Mesothelial cell of epicardium (in vitro differentiated cells): ENCODE measurements around the gene SALL2. TPM values are rescaled to one million over a fixed set of nuclear protein-coding genes. Genes with fewer than 3 reads are reported as not detected.

ENCODE experiments used
- DNase-seq, 2 experiments: peaks; one replicate each; pipeline ENCODE4 v3.0.0; 2021; ENCODE audit warnings: low spot score in 2 of 2; ENCODE audit not compliant: unreplicated experiment in 2 of 2
- H3K27ac Mint-ChIP-seq: 2 replicates; pipeline ENCODE4 v1.8.0; 2021; ENCODE audit warnings: mixed read lengths
- H3K27me3 Mint-ChIP-seq: 2 replicates; pipeline ENCODE4 v1.8.0; 2021; ENCODE audit warnings: low read depth, mixed read lengths
- H3K36me3 Mint-ChIP-seq: 2 replicates; pipeline ENCODE4 v1.8.0; 2021; ENCODE audit warnings: mixed read lengths
- H3K4me1 Mint-ChIP-seq: 2 replicates; pipeline ENCODE4 v1.8.0; 2021; ENCODE audit warnings: mixed read lengths
- H3K4me3 Mint-ChIP-seq: 2 replicates; pipeline ENCODE4 v1.8.0; 2021; ENCODE audit warnings: mild to moderate bottlenecking, moderate library complexity, mixed read lengths
- H3K9me3 Mint-ChIP-seq: 2 replicates; pipeline ENCODE4 v1.8.0; 2021; ENCODE audit warnings: mixed read lengths
- total RNA-seq: library from RNA; stranded (reverse); gene quantifications from 3 replicates; pipeline ENCODE4 v1.2.1, GENCODE V29; 2021
- TF ChIP-seq, protein P1 (sequence below): fragments of 200-600 bp; sonication (generic); IDR thresholded peaks from one replicate; pipeline ENCODE4 v1.5.0; 2021; ENCODE audit warnings: antibody characterized with exemption; ENCODE audit not compliant: unreplicated experiment

SALL2 gene
- total RNA-seq, result 44.6 to 45.2 TPM (median 45.2 TPM) in 3 replicates

DNA sequence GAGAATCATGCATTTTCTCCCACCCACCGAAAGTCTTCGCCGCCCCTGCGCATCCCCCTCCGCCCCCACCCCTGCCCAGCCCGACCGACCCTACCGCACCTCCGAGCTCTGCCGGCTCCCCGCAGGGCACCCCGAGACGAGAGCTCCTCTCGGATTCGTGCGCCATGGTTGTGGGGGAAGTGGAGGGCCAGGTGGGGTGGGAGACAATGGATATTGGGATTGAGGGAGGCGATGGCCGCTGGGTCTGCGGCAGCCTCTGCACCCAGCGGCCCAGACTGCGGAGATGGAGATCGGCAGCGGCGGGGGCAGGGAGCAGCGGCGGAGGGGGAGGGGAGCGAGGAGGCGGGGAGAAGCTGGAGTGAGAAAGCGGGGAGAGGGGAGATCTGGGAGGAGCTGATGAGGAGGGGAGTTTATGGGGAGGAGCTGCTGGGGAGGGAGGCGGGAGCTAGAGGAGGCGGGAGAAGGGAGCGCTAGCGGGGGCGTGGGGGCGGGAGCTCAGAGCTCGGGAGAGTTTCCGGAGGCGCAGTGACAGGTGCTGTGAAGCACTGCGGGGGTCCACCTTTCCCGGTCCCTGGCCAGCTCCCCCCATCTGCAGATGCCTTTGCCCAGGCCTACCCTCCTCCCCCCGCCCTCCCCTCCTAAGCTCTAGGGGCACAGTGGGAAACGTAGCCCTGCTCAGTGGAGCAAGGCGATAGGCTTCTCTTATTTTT, at the start of gene SALL2:
Gene SALL2 (minus strand): TSS at position 385 of the 710 bp plus-strand sequence. CDS start 219 bp downstream, at position 166.
- peaks cover 25% of the 10 kb centered on the region for H3K36me3 Mint-ChIP-seq
- H3K9me3 Mint-ChIP-seq, result no peaks in the 10 kb centered on the region
- peak within 1 kb of the TSS; percentile 90 for H3K27ac Mint-ChIP-seq
- no peaks in the 10 kb centered on the region for H3K27me3 Mint-ChIP-seq
- H3K4me3 Mint-ChIP-seq, result peak within 1 kb of the TSS; percentile 80
- H3K4me1 Mint-ChIP-seq, result peaks cover 33% of the 10 kb centered on the region
- TF ChIP-seq, protein P1, sequence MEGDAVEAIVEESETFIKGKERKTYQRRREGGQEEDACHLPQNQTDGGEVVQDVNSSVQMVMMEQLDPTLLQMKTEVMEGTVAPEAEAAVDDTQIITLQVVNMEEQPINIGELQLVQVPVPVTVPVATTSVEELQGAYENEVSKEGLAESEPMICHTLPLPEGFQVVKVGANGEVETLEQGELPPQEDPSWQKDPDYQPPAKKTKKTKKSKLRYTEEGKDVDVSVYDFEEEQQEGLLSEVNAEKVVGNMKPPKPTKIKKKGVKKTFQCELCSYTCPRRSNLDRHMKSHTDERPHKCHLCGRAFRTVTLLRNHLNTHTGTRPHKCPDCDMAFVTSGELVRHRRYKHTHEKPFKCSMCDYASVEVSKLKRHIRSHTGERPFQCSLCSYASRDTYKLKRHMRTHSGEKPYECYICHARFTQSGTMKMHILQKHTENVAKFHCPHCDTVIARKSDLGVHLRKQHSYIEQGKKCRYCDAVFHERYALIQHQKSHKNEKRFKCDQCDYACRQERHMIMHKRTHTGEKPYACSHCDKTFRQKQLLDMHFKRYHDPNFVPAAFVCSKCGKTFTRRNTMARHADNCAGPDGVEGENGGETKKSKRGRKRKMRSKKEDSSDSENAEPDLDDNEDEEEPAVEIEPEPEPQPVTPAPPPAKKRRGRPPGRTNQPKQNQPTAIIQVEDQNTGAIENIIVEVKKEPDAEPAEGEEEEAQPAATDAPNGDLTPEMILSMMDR, result no peak
- DNase-seq, result peak; percentile 75 to 80

DNA sequence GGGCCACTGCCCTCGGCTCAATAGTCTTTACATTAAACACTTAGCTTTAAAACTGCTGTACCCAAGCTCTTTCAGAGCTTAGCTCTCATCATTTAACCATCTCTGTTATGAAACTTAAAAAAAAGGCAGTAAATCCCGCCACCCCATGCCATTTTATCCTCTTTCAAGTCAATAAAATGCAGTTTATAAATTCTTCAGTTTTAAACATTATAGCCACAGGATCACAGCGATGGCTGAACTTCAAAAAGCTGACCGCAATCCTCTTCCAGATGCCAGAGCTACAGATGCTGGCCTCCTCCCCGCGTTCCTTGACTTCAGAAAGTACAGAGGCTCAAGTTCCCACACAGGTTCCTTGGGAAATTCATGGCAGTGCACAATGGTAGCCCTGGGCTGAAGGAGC, 49.5 kb upstream of the SALL2 start:
- H3K4me3 Mint-ChIP-seq, result no peak overlapping the region
- H3K36me3 Mint-ChIP-seq, result no peaks in the 10 kb centered on the region
- no peaks in the 10 kb centered on the region for H3K4me1 Mint-ChIP-seq
- TF ChIP-seq, protein P1, result no peak
- DNase-seq, result no peak
- peaks cover 23% of the 10 kb centered on the region for H3K27me3 Mint-ChIP-seq
- H3K27ac Mint-ChIP-seq, result no peak overlapping the region
- H3K9me3 Mint-ChIP-seq, result peaks cover 8% of the 10 kb centered on the region

DNA sequence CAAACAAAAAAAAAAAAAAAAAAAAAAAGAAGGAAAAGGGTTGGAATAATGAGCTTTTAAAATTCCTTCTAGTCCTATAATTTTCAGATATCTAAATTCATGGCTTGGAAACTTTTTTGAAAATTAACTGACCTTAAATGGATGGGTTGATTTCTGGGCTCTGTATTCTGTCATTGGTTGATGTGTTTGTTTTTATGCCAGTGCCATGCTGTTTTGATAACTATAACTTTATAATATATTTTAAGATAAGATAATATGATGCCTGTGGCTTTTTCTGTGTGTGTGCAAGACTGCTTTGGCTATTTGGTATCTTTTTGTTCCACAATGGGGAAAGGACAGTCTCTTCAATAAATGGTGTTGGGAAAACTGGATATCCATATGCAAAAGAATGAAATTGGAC, 46.5 kb upstream of the SALL2 start:
- Mint-ChIP-seq H3K36me3 (no peaks in the 10 kb centered on the region), H3K4me3 (no peak overlapping the region), H3K27ac (no peak overlapping the region), H3K27me3 (peaks cover 12% of the 10 kb centered on the region), H3K9me3 (peaks cover 8% of the 10 kb centered on the region), H3K4me1 (no peaks in the 10 kb centered on the region)
- TF ChIP-seq, protein P1, result no peak
- DNase-seq, result no peak

DNA sequence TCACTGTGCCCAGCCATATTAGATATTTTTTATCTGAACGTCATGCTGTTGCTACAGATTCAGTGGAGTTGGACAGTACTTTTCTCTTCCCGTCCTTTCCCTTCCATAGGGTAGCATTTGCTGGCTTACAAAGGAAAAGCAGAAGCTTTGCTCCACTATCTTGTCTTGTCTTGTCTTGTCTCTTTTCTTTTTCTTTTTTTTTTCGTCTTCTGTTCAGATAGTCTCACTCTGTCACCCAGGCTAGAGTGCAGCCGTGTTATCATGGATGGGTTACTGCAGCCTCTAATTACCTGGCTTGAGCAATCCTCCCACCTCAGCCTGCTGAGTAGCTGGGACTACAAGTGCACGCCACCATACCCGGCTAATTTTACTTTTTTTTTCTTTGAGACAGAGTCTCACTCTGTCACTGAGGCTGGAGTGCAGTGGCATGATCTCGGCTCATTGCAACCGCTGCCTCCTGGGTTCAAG, 32.6 kb upstream of the SALL2 start:
- Mint-ChIP-seq H3K36me3 (no peaks in the 10 kb centered on the region), H3K9me3 (no peaks in the 10 kb centered on the region), H3K4me1 (peaks cover 17% of the 10 kb centered on the region), H3K4me3 (peak overlapping the region; percentile 24), H3K27me3 (no peaks in the 10 kb centered on the region), H3K27ac (peak overlapping the region; percentile 84)
- TF ChIP-seq, protein P1, result no peak
- no peak for DNase-seq

GRCh38 chr14:21557084-21557901, 31.1 kb upstream of the SALL2 start:
- H3K4me3 Mint-ChIP-seq, result peak overlapping the region; percentile 63
- TF ChIP-seq, protein P1, result peak; percentile 95
- no peaks in the 10 kb centered on the region for H3K9me3 Mint-ChIP-seq
- peak overlapping the region; percentile 94 for H3K27ac Mint-ChIP-seq
- no peaks in the 10 kb centered on the region for H3K27me3 Mint-ChIP-seq
- no peaks in the 10 kb centered on the region for H3K36me3 Mint-ChIP-seq
- DNase-seq, result peak; percentile 42 to 79
- H3K4me1 Mint-ChIP-seq, result peaks cover 17% of the 10 kb centered on the region
